ENCODE measurements around the gene LGALSL.

Gene LGALSL

DNA sequence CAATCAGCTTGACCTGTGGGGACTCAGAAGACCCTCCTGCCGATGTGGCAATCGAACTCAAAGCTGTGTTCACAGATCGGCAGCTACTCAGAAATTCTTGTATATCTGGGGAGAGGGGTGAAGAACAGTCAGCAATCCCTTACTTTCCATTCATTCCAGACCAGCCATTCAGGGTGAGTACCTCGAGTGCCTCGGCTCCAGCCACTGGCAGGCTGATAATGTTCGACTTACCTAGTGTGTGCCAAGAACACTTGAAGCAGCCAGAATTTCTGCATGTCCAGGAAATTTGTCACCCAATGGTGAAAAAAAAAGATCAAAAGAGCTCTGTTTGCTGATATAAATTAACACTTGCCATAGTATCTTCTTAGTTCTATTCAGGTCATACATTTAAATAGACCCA is 2.3 kb downstream of the LGALSL start:
- TF ChIP-seq ZFX (IDR thresholded peaks at IDR 0.05; ENCODE audit: borderline replicate concordance) = no peak
- TF ChIP-seq, protein P1, sequence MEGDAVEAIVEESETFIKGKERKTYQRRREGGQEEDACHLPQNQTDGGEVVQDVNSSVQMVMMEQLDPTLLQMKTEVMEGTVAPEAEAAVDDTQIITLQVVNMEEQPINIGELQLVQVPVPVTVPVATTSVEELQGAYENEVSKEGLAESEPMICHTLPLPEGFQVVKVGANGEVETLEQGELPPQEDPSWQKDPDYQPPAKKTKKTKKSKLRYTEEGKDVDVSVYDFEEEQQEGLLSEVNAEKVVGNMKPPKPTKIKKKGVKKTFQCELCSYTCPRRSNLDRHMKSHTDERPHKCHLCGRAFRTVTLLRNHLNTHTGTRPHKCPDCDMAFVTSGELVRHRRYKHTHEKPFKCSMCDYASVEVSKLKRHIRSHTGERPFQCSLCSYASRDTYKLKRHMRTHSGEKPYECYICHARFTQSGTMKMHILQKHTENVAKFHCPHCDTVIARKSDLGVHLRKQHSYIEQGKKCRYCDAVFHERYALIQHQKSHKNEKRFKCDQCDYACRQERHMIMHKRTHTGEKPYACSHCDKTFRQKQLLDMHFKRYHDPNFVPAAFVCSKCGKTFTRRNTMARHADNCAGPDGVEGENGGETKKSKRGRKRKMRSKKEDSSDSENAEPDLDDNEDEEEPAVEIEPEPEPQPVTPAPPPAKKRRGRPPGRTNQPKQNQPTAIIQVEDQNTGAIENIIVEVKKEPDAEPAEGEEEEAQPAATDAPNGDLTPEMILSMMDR (IDR thresholded peaks at IDR 0.05) = no peak
- no peak overlapping the region for H3K27ac ChIP-seq

DNA sequence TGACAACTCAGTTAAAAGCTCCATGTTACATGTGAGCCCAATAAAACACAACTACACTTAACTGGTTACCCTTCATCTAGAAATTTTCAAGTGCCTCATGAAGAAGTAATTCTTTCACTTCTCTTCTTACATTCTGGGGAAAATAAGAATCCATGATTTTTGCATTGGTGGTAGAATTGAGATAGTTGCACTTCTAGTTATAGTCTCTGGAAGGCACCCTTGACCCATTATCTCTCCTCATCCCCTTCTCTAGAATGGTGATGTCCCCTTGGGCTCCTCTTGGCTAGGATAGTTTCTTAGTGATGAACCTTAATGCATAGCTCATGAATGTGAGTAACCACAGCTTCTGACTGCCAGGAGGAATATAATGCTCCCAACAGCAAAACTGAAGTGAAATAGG is 3.6 kb downstream of the LGALSL start:
- no peak overlapping the region for H3K27ac ChIP-seq

DNA sequence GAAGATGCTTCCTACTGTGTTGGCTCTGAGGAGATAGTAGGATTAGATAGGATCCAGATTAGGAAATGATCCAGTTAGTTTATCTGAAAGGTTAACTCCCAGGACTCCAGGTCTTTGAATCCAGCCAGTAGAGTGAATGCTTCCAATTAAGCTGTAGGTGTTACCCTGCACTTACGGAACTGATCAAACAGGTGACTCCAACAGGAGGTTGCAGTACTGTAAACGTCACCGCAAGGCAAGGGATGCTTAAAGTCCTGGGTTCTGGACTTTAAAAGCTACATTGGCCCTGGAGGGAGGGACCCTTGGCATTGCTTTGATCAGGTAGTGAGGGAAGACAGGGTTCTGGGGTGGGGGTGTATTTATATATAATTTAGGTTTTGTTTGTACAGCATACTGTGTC is 5.6 kb downstream of the LGALSL start:
- no peak for TF ChIP-seq ZFX (IDR thresholded peaks at IDR 0.05; ENCODE audit: borderline replicate concordance)
- TF ChIP-seq, protein P1 (IDR thresholded peaks at IDR 0.05) = no peak
- no peak overlapping the region for H3K27ac ChIP-seq

More for the DNA sequence above, 3.6 kb downstream of the LGALSL start:
- no peak for TF ChIP-seq ZFX (IDR thresholded peaks at IDR 0.05; ENCODE audit: borderline replicate concordance)
- TF ChIP-seq, protein P1 (IDR thresholded peaks at IDR 0.05) = no peak

DNA sequence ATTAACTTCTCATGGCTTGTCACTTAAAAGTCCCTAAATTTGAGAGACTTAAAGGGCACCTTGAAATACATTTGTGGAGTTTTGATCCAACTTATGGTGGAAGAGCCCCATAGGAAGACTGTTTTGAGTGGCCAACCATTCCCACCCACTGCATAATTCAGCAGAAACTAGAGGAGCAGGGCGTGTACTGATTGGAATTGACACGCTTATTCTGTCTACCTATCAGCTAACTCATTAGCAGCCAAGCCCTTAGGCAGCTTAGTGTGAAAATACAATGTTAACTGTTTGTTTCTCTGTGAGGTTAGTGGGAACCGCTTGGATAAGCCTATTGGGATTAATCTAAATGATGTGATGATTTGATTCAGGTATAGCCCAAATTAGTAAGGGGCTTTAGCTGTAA is 6.4 kb downstream of the LGALSL start:
- no peak overlapping the region for H3K27ac ChIP-seq
- TF ChIP-seq, protein P1 (IDR thresholded peaks at IDR 0.05) = no peak
- no peak for TF ChIP-seq ZFX (IDR thresholded peaks at IDR 0.05; ENCODE audit: borderline replicate concordance)

DNA sequence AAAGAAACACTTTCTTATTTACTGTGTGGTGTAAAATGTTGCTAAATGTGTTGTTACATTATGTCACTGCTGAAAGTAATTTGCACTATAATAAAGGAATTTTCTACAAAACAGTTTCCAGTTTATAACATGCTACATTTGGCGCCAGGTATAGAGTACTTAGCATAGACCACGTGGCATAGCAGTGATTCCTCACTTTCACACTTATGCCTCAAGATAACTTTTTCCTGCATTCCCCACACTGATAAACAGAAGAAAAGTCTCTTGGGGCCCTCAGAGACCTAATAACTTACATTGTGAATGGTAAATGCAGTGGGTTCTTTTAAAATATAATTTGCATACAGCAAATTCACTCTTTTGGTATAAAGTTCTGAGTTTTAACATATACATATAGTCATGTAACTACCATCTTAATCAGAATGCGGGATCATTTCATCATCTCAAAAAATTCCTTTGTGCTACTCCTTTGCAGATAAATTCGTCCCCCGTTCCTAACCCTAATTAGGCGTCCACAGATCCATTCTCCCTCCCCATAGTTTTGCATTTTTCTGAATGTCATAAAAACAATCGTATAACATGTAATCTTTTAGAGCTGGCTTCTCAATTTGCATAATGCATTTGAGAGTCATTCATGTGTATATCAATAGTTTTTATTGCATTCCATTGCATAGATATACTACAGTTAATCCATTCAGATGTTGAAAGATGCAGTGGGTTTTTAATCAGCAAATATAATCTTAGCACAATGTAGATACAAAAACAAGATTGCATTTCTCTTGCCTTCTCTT is 7.5 kb downstream of the LGALSL start:
- H3K27ac ChIP-seq = 0 out of 2 replicates have a peak overlapping the region, but pooled peaks have one; percentile 12
- TF ChIP-seq ZFX (IDR thresholded peaks at IDR 0.05; ENCODE audit: borderline replicate concordance) = no peak
- TF ChIP-seq, protein P1 (IDR thresholded peaks at IDR 0.05) = no peak

DNA sequence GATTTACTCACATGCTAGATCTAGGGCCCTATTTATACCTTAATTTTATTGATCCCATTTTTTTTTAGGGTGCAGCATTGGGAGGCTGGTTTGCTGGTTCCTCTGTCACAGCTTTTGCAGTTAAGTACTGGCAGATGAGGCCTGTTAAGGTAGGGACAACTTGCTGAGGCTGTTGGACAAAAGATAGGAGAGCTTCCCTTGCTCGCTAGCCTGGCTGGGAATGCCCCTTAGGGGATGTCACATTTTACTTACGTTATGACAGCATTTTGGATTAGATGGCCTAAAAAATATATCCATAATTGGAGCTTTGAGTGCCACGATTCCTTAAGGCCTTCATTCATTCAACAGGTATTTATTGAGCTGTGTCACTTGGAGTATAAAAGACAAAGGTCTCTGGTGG is 8.2 kb downstream of the LGALSL start:
- TF ChIP-seq, protein P1 (IDR thresholded peaks at IDR 0.05) = no peak
- no peak for TF ChIP-seq ZFX (IDR thresholded peaks at IDR 0.05; ENCODE audit: borderline replicate concordance)
- H3K27ac ChIP-seq = 0 out of 2 replicates have a peak overlapping the region, but pooled peaks have one; percentile 12

DNA sequence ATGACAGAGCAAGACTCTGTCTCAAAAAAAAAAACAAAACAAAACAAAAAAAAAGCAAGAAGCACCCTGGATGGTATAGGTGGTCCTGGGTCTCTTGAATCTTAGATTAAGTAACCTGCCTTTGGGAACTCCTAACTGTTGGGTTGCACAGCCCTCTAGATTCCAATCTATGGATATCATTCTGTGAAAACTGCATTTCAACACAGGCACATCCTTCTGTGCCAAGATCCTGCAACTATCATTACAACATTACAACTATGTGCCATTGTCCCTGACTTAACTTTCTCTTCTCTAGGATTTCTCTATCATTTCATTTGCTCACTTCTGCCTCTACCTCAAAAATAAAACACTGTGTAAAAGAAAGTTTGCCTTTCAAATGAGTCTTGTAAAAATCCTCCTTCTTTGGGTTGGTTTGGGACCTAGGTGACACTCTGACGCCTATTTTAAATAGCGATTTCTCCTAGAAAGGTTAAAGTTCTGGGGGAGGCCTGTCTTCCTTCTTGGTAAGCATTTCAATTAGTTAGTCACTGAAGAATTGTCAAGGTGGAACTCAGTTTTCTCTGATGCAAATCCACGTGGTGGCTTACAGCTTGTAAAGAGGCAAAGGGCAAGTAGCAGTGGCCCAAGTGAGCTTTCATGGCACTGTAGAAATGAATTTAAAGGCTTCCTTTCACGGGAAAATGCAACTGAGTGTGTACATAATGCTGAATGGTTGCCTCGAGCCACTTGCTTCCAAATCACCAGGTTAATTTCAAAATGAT is 9.2 kb downstream of the LGALSL start:
- H3K27ac ChIP-seq = no peak overlapping the region
- TF ChIP-seq, protein P1 (IDR thresholded peaks at IDR 0.05) = no peak
- TF ChIP-seq ZFX (IDR thresholded peaks at IDR 0.05; ENCODE audit: borderline replicate concordance) = no peak
